ENCODE data around the gene HSPB7.
"Not testable (repeated sequence)": the region's sequence is repeated elsewhere in the genome, so short reads cannot be mapped to it uniquely, and the experiment has no call there.

GRCh38 chr1:16062687-16063075 is 44.8 kb upstream of the HSPB7 start:
- not testable (repeated sequence) for TF ChIP-seq CTCF, EZH2, EZH2phosphoT487 (IDR thresholded peaks at IDR 0.05)
